HS-5 (cell line): Measurements from ENCODE around the gene PSENEN.
"Not testable (repeated sequence)": the region's sequence is repeated elsewhere in the genome, so short reads cannot be mapped to it uniquely, and the experiment has no call there.

Experiments
- DNase-seq: peaks from one replicate; pipeline ENCODE4 v3.0.0-alpha.2; 2012; ENCODE audit warnings: low read depth

PSENEN gene

DNA sequence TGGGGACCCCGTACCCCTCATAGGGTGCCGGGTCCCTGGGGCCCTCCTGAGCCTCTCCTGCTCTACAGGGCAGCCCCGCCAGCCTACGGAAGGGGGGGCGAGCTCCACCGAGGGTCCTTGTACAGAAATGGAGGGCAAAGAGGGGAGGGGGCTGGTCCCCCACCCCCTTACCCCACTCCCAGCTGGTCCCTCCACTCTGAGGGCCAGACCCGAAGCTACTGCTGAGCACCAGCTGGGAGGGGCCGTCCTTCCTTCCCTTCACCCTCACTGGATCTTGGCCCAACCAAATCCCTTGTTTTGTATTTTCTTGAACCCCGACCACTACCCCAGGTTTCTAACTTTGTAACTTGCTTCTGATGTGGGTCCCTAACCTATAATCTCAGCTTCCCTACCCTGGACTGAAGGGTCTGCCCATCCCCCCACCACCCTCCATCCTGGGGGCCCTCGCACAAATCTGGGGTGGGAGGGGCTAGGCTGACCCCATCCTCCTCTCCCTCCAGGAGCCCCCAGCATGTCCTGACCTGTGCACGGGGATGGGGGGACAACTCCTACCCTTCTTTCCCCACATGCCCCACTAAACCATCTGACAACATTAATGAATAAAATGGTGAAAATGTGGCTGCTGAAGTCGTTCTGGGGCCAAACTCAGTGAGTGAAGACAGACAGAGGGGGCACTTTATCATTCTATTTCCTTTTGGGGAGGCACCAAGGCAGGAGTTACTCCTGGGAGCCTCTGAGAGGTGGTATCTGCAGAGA is 42.9 kb downstream of the PSENEN start:
- no peak for DNase-seq

DNA sequence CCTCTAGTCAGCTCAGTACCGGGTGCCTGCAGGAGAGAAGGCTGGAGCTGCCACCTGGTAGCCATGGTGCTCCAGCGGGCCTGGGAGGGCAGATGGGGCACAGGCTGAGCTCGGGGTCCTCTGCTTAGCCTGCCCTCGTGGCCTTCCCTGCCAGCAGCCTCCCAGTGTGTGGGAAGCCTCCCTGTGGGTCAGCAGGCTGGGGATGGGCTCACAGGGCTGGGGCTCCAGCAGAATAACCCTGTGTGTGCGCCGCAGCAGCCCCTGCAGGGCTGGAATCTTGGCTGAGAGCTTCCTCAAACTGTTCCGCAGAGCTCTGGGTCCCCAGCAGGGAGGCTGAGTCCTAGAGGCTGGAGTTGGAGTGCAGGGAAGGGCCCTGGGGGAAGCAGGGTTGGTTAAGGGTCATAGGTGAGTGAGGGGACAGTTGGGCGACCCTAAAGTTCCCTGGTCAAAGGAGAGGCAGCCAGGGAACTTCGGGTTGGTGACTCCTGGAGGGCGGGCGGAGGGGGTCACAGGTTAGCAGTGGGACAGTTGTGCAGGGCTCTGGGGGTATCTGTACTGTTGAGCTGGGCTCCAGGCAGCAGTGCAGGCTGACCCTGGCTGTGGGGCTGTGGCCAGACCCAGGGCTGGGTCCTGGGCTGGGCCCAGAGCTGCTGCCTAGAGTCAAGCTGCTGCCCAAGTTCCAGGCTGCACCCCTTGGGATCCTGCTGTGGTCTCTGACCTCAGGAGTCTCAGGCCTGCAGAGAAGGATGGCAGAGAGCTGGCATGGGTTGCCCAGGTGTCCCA is 43.9 kb downstream of the PSENEN start:
- no peak for DNase-seq

DNA sequence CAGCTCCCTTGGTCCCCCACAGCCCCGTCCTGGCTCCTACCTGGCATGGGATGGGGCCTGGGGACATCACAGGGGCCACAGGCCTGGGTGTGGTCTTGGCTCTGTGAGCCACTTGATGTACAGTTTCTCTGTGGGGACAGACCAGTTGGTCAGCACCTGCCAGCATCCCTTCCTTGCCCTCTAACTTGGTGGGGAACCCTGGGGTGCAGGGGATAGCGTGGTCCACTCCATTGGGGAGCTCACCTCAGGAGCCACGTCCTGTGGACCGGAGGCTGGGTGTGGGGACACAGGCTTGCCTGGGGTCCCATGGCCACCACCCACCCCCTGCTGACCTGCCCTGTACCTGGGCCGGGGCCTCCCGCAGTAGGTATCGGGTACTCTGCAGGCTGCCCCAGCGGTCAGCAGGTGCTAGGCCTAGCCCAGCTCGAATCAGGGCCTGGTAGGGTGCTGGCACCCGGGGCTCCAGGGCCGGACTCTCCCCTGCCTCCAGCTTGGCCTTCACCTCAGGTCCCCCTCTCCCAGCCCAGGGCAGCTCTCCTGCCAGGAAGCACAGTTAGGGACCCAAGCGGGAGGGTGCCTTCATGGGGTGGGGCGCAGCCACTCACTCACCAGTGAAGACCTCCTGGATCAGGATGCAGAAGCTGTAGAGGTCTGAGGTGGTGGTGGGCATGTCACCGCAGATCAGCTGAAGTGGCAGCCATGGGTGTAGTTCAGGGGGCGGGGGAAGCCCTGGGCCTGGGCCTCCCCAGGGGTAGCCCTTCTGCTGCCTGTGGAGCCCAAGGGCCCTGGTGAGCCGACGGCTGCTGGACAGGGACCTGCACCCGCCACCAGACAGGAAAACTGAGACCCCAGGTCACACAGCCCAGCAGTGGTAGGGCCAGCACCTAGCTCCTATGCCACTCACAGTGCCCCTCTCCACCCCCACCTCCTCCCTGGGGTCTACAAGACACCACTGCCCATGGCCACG is 44.8 kb downstream of the PSENEN start:
- no peak for DNase-seq

DNA sequence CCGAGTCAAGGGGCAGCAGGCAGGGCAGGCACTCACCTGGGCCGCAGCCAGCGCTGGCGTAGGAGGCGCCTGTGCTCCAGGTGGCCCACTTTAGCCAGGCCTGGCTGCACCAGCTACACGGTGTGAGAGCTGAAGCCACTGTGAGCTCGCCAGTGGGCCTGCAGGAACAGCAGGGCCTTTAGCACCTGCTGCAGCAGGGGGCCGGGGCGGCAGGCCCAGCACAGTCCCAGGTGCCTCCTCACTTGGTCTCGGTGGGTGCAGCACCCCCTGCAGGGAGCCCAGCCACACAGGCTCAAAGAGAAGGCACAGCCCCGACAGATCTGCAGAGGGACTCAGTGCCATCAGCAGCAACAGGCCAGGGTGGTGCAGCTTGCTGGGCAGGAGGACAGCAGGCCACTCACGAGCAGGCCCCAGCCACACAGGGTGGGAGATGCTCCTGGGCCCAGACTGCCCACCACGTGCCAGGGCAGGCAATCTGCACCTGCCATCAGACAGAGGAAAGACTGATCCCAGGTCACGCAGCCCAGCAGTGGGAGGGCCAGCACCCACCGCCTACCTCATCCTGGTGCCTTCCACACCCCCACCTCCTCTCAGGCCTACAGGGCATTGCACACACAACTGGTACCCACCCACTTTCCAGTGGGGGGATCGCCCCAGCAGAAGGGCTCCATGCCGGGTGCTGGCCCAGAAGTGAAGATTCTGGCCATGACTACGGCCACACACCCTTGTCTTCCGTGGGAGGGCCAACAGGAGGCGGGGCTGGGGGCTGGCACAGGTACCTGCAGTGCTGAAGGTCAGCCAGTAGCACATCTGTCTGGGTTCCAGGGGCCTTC is 45.7 kb downstream of the PSENEN start:
- DNase-seq: no peak

DNA sequence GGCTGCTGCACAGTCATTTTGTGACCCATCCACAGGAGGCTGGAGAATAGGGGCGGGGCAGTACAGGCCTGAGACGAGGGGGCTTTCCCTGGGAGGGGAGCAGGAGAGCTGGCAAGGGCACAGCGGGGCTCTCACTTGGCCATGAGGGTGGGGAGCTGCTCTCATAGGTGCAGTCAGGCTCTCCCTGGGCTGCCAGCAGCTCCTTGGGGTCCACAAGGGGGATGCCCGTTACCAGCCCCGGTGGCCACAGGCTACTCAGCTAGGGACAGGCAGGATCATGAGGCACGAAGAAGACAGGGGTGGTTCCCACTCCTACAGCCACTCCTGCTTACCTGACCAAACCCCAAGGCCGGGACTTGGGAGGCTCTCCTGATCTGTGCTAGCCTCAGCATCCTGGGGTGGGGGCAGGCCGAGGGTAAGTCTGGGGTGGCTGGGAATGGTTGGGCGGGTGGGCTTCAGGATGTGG is 46.4 kb downstream of the PSENEN start:
- no peak for DNase-seq

DNA sequence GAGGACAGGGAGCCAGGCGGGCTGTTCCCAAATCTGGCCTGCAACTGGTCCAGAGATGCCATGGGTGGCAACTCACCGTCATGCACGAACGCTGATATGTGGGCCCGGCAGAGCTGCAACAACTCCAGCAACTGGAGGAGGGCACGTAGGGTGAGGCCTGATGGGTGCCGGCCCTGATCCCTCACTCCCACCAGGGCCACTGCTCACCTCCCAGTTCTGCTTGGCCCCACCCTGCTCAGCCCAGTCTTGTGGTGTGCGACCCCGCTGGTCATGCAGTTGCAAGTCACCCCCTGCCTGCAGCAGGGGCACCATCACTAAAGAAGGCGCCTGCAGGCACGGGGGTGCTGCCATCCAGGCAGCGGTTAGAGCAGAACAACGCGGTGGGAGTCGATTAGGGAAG is 46.9 kb downstream of the PSENEN start:
- no peak for DNase-seq

DNA sequence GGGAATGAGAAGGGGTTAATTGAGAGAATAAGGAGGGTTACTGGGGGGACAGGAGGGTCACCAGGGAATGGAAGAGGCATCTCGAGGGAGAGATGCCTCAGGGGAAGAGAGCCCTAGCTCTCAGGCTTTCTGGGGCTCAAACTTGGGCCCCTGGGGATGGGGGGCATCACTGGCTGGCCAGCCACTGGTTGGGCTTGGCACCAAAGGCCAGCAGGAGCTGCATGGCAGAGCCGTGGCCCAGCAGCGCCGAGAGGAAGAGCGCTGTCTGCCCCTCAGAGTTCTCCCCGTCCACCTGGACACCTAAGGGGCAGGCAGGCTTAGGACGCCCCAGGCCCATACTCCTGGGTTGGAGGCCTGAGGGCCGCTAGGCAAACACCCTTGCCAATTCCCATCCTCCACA is 47.4 kb downstream of the PSENEN start:
- DNase-seq: no peak

DNA sequence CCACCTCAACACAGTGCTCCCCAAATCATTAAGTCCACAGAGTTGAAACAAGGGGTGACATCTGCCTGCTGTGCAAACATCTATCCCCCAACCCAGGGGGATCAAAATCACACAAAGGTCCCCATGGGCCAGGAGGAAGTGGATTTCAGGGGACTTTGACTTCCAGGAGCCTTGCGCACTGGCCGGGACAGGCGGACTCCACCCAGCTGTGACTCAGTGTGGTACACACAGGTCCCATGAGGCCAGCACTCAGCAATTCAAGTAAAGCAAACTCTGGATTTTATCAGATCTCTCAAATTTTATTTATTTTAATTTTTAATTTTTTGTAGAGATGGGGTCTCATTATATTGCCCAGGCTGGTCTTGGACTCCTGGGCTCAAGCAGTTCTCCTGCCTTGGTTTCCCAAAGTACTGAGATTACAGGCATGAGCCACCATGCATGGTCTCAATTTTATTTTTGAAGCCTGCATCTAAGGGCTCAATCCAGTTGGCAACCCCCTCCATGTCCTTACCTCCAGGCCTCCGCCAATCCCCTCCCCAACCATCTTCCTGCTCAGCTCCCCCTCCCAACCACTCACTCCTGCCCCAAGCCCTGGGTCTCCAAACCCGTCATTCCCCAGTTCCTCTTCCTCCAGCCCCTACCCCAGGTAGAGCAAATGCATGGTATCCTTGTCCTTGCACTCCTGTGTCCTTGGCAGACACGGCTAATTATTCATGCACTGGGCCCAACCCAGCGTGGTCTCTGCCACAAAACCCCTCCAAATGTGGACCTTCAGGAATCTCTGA is 48.1 kb downstream of the PSENEN start:
- DNase-seq: no peak

DNA sequence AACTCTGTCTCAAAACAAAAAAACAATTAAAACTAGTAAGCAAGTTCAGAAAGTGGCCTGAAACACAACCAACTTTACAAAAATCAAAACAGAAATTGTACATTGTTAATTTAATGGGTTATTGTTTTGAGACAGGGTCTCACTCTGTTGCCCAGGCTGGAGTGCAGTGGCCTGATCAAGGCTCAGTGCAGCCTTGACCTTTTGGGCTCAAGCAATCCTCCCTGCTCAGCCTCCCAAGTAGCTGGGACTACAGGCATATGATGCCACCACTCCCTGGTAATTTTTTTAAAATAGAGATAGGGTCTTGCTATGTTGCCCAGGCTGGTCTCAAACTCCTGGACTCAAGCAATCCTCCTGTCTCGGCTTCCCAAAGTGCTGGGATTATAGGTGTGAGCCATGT is 50.1 kb downstream of the PSENEN start:
- DNase-seq: not testable (repeated sequence)
